GM12892 (cell line): ENCODE results near the gene DENND6B.

ENCODE experiments used
- POLR2A ChIP-seq: IDR thresholded peaks from 2 replicates; pipeline ENCODE4 v1.6.1; 2011; ENCODE audit warnings: low read depth, low read length, control low read depth
- POLR2AphosphoS5 ChIP-seq: IDR thresholded peaks from 2 replicates; pipeline ENCODE4 v1.6.1; 2011; ENCODE audit warnings: low read depth, low read length, control low read depth

GRCh38 chr22:50302564-50302963, 24.2 kb downstream of the DENND6B start:
- TF ChIP-seq POLR2A (no peak), POLR2AphosphoS5 (no peak)
